IMR-90 (cell line): Measurements from ENCODE around the gene GCK.

ENCODE experiments used
- RAD21 ChIP-seq: IDR thresholded peaks from 2 replicates; pipeline ENCODE4 v1.6.1; 2012; ENCODE audit warnings: low read length, improper control_type of control experiment
- TF ChIP-seq, protein P1 (sequence below): conservative IDR thresholded peaks from 2 replicates; pipeline ENCODE4 v1.5.1; 2012; ENCODE audit warnings: mild to moderate bottlenecking, low read depth, low read length, improper control_type of control experiment

DNA sequence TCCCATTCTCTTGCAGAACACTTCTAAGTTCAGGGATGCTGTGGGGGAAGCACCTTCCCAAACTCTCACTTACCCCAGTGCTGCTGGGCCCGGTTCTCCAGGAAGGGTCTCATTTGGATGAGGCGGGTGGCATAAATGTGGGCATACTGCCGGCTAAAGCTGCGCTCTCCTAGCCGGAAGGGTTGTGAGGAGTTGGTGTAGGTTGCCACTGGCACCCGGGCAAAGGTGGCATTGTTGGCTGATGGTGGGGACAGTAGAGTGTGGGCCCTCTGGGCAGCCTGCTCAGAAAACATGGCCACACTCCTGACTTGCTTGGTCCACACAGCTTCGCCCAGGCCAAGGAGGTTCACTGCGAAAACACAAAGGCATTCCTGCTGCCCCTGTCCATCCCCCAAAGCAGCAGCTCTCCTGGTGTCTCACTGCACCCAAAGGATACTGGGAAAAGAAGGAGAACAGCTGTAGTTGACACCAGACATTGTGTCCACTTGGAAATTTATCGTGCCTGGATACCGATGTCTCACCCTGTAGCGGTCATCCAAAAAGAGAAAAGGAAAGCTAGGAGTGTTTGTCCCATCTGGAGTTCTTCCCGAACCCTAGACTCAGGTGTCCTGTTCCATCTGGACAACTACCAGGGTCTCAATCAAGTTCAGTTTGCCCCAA, 67.3 kb downstream of the GCK start:
- no peak for TF ChIP-seq RAD21
- TF ChIP-seq, protein P1, sequence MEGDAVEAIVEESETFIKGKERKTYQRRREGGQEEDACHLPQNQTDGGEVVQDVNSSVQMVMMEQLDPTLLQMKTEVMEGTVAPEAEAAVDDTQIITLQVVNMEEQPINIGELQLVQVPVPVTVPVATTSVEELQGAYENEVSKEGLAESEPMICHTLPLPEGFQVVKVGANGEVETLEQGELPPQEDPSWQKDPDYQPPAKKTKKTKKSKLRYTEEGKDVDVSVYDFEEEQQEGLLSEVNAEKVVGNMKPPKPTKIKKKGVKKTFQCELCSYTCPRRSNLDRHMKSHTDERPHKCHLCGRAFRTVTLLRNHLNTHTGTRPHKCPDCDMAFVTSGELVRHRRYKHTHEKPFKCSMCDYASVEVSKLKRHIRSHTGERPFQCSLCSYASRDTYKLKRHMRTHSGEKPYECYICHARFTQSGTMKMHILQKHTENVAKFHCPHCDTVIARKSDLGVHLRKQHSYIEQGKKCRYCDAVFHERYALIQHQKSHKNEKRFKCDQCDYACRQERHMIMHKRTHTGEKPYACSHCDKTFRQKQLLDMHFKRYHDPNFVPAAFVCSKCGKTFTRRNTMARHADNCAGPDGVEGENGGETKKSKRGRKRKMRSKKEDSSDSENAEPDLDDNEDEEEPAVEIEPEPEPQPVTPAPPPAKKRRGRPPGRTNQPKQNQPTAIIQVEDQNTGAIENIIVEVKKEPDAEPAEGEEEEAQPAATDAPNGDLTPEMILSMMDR = no peak
